ES-I3 (cell line): ENCODE results near the gene NAXE.
"Not testable (repeated sequence)": the region's sequence is repeated elsewhere in the genome, so short reads cannot be mapped to it uniquely, and the experiment has no call there.

Experiments used
- H3K36me3 ChIP-seq: 2 replicates; pipeline ENCODE4 v1.6.1; 2013; ENCODE audit warnings: mild to moderate bottlenecking, low read length, control low read depth, moderate library complexity; ENCODE audit not compliant: insufficient read depth
- H3K4me1 ChIP-seq: 2 replicates; pipeline ENCODE4 v1.6.1; 2013; ENCODE audit warnings: mild to moderate bottlenecking, control low read depth, low read length; ENCODE audit not compliant: insufficient read depth
- H3K9ac ChIP-seq: 2 replicates; pipeline ENCODE4 v1.6.1; 2013; ENCODE audit warnings: low read depth, mild to moderate bottlenecking, low read length, moderate library complexity
- H3K9me3 ChIP-seq: 2 replicates; pipeline ENCODE4 v1.6.1; 2013; ENCODE audit warnings: mild to moderate bottlenecking, low read length, moderate library complexity; ENCODE audit not compliant: control insufficient read depth, insufficient read depth

The NAXE gene

GRCh38 chr1:156615946-156616345 lies 24.4 kb downstream of the NAXE start:
- Histone ChIP-seq H3K9ac (no peak overlapping the region), H3K4me1 (peaks cover 6% of the 10 kb centered on the region; the same call in 1 of the 2 replicates), H3K9me3 (no peaks in the 10 kb centered on the region), H3K36me3 (no peaks in the 10 kb centered on the region)

GRCh38 chr1:156616463-156616862 lies 24.9 kb downstream of the NAXE start:
- no peaks in the 10 kb centered on the region for H3K9me3 ChIP-seq
- no peaks in the 10 kb centered on the region for H3K36me3 ChIP-seq
- peaks cover 6% of the 10 kb centered on the region; the same call in 1 of the 2 replicates for H3K4me1 ChIP-seq
- no peak overlapping the region for H3K9ac ChIP-seq

- H3K9me3 ChIP-seq: no peaks in the 10 kb centered on the region
- no peaks in the 10 kb centered on the region for H3K36me3 ChIP-seq
- no peak within 1 kb of the TSS for H3K9ac ChIP-seq
- H3K4me1 ChIP-seq: peaks cover 6% of the 10 kb centered on the region; the same call in 1 of the 2 replicates
These were observed 27.4 kb downstream of the NAXE start, which contains the start of gene HAPLN2 for GRCh38 chr1:156618853-156619581. Gene HAPLN2, plus strand, starts transcription at chr1:156619415. Its CDS starts 4,076 bp downstream, at chr1:156623491.

- H3K9ac ChIP-seq: no peak overlapping the region
- no peaks in the 10 kb centered on the region for H3K9me3 ChIP-seq
- no peaks in the 10 kb centered on the region for H3K36me3 ChIP-seq
- H3K4me1 ChIP-seq: peaks cover 6% of the 10 kb centered on the region; the same call in 1 of the 2 replicates
These were observed 28.0 kb downstream of the NAXE start for GRCh38 chr1:156619582-156619955.

- Histone ChIP-seq H3K36me3 (no peaks in the 10 kb centered on the region), H3K9me3 (no peaks in the 10 kb centered on the region), H3K9ac (no peak overlapping the region), H3K4me1 (no peaks in the 10 kb centered on the region; the same call in 1 of the 2 replicates)
These were observed 31.2 kb downstream of the NAXE start for GRCh38 chr1:156622581-156623297.

- peak overlapping the region; percentile 86 for H3K9ac ChIP-seq
- no peaks in the 10 kb centered on the region for H3K9me3 ChIP-seq
- no peaks in the 10 kb centered on the region; the same call in 1 of the 2 replicates for H3K4me1 ChIP-seq
- no peaks in the 10 kb centered on the region for H3K36me3 ChIP-seq
These were observed 32.6 kb downstream of the NAXE start for GRCh38 chr1:156623946-156624813.

- H3K9me3 ChIP-seq: no peaks in the 10 kb centered on the region
- H3K9ac ChIP-seq: peak overlapping the region; percentile 86; the same call in 1 of the 2 replicates
- H3K4me1 ChIP-seq: no peaks in the 10 kb centered on the region; the same call in 1 of the 2 replicates
- H3K36me3 ChIP-seq: no peaks in the 10 kb centered on the region
These were observed 33.3 kb downstream of the NAXE start for GRCh38 chr1:156624814-156625435.

GRCh38 chr1:156625436-156626078 lies 34.0 kb downstream of the NAXE start:
- H3K9ac ChIP-seq: peak overlapping the region; percentile 60; the same call in 1 of the 2 replicates
- H3K4me1 ChIP-seq: no peaks in the 10 kb centered on the region; the same call in 1 of the 2 replicates
- H3K9me3 ChIP-seq: no peaks in the 10 kb centered on the region
- no peaks in the 10 kb centered on the region for H3K36me3 ChIP-seq

- H3K36me3 ChIP-seq: no peaks in the 10 kb centered on the region
- H3K9me3 ChIP-seq: no peaks in the 10 kb centered on the region
- H3K4me1 ChIP-seq: no peaks in the 10 kb centered on the region; the same call in 1 of the 2 replicates
- H3K9ac ChIP-seq: no peak overlapping the region
These were observed 34.5 kb downstream of the NAXE start for GRCh38 chr1:156626079-156626438.

- Histone ChIP-seq H3K4me1 (no peaks in the 10 kb centered on the region; the same call in 1 of the 2 replicates), H3K9ac (no peak overlapping the region), H3K9me3 (no peaks in the 10 kb centered on the region), H3K36me3 (no peaks in the 10 kb centered on the region)
These were observed 35.8 kb downstream of the NAXE start for GRCh38 chr1:156627313-156627880.

GRCh38 chr1:156629823-156630449 lies 38.4 kb downstream of the NAXE start:
- Histone ChIP-seq H3K9ac (no peak overlapping the region), H3K36me3 (no peaks in the 10 kb centered on the region), H3K9me3 (no peaks in the 10 kb centered on the region), H3K4me1 (no peaks in the 10 kb centered on the region; the same call in 1 of the 2 replicates)

- H3K9me3 ChIP-seq, H3K4me1 ChIP-seq, H3K9ac ChIP-seq, H3K36me3 ChIP-seq: not testable (repeated sequence)
These were observed 39.6 kb downstream of the NAXE start for GRCh38 chr1:156631152-156631551.

- H3K36me3 ChIP-seq: no peaks in the 10 kb centered on the region
- no peaks in the 10 kb centered on the region for H3K4me1 ChIP-seq
- H3K9ac ChIP-seq: no peak overlapping the region
- no peaks in the 10 kb centered on the region for H3K9me3 ChIP-seq
These were observed 40.8 kb downstream of the NAXE start for GRCh38 chr1:156632355-156632754.
